Fibroblast of peridontal ligament (primary cell): Measurements from ENCODE around the gene IGSF22.
"Not testable (repeated sequence)": the region's sequence is repeated elsewhere in the genome, so short reads cannot be mapped to it uniquely, and the experiment has no call there.

Source experiments
- DNase-seq: peaks from one replicate; pipeline ENCODE4 v3.0.0-alpha.2; 2010; ENCODE audit errors: extremely low read depth

Gene IGSF22

DNA sequence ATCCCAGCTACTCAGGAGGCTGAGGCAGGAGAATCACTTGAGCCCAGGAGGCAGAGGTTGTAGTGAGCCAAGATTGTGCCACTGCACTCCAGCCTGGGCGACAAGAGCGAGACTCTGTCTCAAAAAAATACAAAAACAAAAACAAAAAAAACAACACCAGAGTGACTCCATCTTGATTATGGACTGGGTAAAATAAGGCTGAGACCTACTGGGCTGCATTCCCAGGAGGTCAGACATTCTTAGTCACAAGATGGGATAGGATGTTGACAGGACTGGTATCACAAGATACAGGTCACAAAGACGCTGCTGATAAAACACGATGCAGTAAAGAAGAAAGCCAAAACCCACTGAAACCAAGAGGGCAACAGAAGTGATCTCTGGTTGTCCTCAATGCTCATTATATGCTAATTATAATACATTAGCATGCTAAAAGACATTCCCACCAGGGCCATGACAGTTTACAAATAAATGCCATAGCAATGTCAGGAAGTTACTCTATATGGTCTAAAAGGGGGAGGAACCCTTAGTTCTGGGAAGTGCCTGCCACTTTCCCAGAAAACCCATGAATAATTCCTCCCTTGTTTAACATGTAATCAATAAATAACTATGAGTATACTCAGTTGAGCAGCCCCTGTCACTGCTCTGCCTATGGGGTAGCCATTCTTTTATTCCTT is 34.4 kb downstream of the IGSF22 start:
- DNase-seq, result not testable (repeated sequence)

DNA sequence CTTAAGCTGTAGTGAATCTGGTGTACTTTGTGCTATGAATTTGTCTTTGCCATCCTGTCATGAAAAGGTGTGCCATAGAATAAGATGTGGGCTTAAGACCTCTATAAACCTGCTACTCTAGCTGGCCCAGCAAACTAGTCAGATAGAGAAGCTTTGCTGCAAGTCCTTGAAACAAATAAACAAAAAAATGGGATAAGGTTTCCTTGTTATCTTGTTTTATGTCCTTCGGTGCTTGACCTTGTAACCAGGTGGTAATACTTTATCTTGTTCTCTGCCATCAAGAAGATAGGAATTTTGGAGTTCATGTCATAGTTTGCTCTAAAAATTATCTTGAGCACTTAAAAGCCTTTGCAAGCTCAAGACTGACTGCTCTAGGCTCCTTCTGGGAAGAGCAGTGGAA is 41.7 kb downstream of the IGSF22 start:
- DNase-seq, result no peak

DNA sequence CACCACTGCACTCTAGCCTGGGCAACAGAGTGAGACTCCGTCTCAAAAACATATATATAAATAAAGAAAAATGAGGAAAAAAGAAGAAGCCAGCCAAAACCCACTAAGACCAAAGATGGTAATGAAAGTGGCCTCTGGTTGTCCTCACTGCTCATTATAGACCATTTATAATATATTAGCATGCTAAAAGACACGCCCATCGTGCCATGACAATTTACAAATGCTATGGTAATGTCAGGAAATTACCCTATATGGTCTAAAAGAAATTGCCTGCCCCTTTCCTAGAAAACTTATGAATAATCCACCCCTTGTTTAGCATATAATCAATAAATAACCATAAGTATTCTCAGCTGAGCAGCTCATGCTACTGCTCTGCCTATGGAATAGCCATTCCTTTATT is 43.5 kb downstream of the IGSF22 start:
- DNase-seq, result no peak

DNA sequence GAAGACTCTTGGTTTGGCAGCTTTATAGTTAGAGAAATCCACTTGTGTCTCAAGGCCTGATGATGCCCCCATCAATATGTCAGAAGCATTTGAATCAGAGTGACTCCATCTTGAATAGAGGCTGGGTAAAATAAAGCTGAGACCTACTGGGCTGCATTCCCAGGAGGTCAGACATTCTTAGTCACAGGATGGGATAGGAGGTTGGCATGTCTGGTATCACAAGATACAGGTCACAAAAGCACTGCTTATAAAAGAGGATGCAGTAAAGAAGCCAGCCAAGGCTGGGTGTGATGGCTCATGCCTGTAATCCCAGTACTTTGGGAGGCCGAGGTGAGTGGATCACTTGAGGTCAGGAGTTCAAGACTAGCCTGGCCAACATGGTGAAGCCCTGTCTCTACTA is 44.0 kb downstream of the IGSF22 start:
- DNase-seq, result not testable (repeated sequence)

DNA sequence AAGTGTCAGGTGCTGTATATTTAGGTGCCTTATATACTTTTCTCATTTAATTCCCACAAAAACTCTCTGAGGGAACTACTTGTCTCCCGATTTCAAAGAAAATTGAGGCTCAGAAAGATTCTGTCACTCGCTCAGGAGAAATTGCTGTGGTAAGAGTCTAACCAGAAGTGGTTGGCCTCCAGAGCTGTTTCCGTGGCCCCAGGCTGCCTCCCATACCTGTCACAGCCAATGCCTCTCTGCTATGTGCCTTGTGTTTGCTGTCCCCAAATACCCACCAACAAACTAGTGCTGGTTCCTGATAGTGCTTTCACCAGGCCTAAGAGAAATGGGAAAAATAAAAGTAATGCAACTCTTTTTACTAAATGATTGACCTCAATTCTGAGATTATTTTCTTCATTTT is 48.4 kb downstream of the IGSF22 start:
- no peak for DNase-seq

DNA sequence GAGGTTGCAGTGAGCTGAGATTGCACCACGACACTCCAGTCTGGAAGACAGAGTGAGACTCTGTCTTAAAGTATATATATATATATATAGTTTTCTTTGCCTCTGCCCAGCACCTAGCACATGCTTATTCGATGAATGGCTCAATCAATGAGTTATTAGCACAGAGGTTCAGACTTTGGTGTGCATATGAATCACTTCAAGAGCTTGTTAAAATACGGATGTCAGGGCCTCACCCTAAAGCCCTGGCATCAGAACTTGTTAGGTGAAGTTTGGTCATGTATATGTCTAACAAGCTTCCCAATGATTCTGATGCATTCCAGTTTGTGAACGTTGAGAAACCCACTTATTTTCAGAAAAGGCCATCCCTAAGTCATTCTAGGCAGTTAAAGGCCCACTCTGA is 49.2 kb downstream of the IGSF22 start:
- DNase-seq, result no peak

DNA sequence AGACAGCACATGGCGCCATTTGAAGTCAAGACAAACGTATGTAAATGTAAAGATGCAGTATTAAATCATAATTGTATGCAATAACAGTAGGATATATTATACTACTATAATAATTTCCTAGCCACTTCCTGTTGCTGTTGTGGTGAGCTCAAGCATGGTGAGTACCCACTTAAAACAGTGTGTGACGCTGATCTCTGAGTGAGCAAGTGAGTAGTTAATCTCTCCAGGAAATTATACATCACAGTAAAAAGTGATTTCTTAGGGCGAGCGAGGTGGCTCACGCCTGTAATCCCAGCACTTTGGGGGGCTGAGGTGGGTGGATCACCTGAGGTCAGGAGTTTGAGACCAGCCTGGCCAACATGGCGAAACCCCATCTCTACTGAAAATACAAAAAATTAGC is 53.8 kb downstream of the IGSF22 start:
- DNase-seq, result not testable (repeated sequence)

DNA sequence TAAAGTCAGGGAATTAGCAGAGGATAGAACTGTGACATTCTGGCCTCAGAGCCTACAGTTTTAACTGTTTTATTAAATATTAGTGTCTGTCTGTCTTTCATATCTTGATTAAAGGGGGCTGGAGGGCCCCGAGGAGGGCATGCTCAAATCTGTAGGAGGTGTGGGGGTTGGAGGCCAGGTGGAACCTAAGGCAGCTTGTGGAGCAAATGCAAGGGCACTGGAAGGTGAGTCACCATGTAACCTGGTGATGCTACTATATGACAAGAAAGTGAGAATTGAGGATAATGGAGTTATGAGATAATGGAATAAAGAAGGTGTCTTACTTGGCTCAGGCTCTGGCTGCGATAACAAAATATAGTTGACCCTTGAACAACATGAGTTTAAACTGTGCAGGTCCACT is 54.7 kb downstream of the IGSF22 start:
- DNase-seq, result no peak

DNA sequence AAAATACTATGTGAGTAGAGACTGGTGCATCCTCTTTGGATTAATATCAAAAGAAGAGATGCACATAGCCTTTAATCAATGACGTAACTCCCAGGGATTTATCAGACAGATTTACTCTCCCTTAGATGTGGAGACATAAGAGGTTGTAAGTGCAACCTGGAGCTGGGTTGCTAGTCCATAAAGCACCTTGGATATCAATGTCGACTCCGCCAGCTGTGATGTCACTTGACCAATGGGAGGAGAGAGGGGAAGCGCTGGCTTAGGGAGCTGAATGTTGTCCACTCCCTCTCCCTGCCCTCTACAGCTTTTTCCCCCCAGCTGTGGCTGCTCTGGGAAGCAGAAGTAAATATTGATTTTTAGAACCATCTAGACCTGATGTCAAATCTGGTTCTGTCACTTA is 56.3 kb downstream of the IGSF22 start:
- no peak for DNase-seq

DNA sequence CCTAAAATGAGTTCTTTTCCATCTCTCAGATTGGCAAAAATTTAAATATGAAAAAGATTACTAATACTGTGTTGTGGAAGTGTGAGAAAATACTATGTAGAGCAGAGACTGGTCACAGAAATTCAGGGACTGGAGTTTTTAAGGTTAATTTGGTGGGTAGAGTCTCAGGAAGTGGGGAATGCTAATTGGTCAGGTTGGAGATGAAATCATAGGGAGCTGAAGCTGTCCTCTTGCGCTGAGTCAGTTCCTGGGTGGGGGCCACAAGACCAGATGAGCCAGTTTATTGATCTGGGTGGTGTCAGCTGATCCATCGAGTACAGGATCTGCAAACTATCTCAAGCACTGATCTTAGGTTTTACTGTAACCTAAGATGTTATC is 56.8 kb downstream of the IGSF22 start:
- no peak for DNase-seq

DNA sequence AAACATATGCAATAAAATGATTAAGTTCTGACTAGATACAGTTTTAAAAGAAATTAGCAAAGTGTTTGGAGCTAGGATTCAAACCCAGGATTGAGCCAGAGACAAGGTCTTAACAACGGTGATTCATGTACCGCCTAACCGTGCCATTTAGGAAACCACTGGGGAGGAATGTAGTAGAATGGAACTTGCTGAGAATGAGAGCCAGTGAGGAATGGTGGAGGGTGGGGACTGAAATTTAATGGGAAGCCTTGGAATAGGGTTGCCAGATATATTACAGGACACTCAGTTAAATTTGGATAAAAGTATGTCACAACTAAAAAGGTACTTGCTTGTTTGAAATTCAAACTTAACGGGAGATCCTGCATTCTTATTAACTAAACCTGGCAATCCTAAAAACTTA is 57.9 kb downstream of the IGSF22 start:
- DNase-seq, result no peak

DNA sequence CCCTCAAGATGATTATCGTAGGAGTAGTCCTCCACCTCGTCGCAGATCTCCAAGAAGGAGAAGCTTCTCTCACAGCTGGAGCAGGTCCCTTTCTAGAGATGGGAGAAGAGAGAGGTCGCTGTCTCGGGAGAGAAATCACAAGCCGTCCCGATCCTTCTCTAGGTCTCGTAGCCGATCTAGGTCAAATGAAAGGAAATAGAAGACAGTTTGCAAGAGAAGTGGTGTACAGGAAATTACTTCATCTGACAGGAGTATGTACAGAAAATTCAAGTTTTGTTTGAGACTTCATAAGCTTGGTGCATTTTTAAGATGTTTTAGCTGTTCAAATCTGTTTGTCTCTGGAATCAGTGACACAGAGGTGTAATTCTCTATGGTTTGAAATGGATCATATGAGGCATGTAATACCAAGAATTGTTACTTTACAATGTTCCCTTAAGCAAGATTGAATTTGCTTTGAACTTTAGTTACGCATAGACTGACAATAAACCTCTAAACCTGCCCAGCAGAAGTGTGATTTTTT is 60.6 kb downstream of the IGSF22 start:
- DNase-seq, result not testable (repeated sequence)

DNA sequence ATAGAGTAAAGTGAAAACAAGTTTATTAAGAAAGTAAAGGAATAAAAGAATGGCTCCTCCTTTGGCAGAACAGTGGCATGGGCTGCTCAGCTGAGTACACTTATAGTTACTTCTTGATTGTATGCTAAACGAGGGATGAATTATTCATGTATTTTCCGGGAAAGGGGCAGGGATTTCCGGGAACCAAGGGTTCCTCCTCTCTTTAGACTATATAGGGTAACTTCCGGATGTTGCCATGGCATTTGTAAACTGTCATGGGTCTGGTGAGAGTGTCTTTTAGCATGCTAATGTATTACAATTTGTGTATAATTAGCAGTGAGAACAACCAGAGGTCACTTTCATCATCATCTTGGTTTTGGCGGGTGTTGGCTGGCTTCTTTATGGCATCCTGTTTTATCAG is 68.3 kb downstream of the IGSF22 start:
- DNase-seq, result no peak
